ENCODE data around the gene ZSWIM4.
A peak's percentile ranks its signal among the peaks of the same experiment; 100 is the strongest.

Gene ZSWIM4

DNA sequence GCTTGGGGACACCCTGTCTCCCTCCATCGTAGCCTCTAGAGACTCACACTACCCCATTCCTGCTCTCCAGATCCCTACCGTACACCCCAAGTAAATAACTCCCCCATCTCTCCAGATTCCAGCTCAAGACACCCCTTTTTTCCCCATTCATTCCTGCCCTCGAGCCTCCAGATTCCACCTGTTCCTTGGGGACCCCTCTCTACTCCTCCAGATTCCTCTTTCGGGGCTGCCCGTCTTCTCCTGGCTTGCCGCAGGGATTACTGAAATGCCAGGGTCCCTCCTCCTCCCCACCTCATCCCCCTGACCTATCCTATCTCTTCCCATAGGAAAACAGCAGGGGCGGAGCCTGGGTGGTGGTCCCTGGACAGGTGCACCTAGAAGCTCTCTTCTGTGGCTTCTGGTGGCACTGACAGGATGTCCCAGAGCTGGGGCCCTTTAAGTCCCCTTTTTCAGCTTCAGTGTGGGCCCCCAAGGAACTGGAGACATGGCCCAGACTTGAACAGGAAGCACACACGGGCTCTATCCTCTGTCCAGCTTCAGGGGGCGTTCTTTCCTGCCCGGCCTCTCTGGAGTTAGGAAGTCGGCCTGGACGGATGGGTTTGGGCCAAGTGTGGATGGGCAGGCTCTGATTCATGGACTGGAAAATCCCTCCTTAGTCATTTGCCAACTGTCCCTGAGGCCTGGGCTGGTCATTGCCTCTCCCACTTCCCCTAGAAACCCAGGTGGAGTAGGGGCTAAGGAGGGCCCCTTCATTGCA lies 1.2 kb downstream of the ZSWIM4 start:
- H3K36me3 ChIP-seq (ENCODE audit: control insufficient read depth in 1 of 2, insufficient read depth in 2 of 2, low read length in 2 of 2), result peaks cover 0 to 4% of the 10 kb centered on the region in 2 donors
- no peaks in the 10 kb centered on the region for H3K9me3 ChIP-seq (ENCODE audit: control insufficient read depth in 1 of 2, low read length in 2 of 2)
- H3K4me3 ChIP-seq (ENCODE audit: low read depth in 1 of 2, low read length in 2 of 2), result peak overlapping the region; percentile 60 to 78
- peaks cover 12 to 30% of the 10 kb centered on the region in 2 donors for H3K4me1 ChIP-seq (ENCODE audit: control insufficient read depth in 1 of 2, insufficient read depth in 2 of 2, low read length in 2 of 2)
- H3K27me3 ChIP-seq (ENCODE audit: low read depth, low read length), result no peaks in the 10 kb centered on the region
- peak overlapping the region; percentile 72 for H3K27ac ChIP-seq (ENCODE audit: low read length)

DNA sequence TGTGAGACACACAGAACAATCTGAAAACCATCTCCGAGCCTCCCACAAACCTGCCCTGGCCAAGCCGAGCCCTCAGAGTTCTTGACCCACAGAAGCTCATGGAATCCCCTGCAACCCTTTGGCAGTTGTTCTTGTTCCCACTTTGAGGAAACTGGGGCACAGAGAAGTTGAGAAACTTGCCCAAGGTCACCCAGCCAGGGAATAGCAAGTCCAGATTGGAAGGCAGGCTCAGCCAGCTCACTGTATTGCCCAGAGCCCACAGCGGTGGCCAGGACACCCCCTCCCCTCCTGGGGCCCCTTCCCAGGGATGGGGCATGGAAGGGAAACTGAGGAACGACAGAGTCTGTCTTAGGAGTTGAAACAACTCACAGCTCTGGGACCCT lies 1.8 kb downstream of the ZSWIM4 start:
- Histone ChIP-seq H3K36me3 (ENCODE audit: control insufficient read depth in 1 of 2, insufficient read depth in 2 of 2, low read length in 2 of 2) (peaks cover 0 to 4% of the 10 kb centered on the region in 2 donors), H3K4me1 (ENCODE audit: control insufficient read depth in 1 of 2, insufficient read depth in 2 of 2, low read length in 2 of 2) (peaks cover 12 to 30% of the 10 kb centered on the region in 2 donors), H3K9me3 (ENCODE audit: control insufficient read depth in 1 of 2, low read length in 2 of 2) (no peaks in the 10 kb centered on the region), H3K27me3 (ENCODE audit: low read depth, low read length) (no peaks in the 10 kb centered on the region), H3K27ac (ENCODE audit: low read length) (peak overlapping the region; percentile 72), H3K4me3 (ENCODE audit: low read depth in 1 of 2, low read length in 2 of 2) (peak overlapping the region; percentile 60 to 78)

DNA sequence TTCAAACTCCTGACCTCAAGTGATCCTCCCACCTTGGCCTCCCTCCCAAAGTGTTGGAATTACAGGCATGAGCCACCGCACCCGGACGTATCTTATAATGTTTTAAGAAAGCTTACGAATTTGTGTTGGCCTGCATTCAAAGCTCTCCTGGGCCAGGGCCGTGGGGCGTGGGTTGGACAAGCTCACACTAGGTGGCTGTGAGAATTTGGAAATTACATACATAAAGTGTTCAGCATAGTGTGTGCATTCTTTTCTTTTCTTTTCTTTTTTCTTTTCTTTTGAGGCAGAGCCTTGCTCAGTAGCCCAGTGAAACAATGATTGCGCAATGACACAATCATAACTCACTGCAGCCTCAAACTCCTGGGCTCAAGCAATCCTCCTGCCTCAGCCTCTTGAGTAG lies 2.6 kb downstream of the ZSWIM4 start:
- peaks cover 0 to 4% of the 10 kb centered on the region in 2 donors for H3K36me3 ChIP-seq (ENCODE audit: control insufficient read depth in 1 of 2, insufficient read depth in 2 of 2, low read length in 2 of 2)
- peaks cover 12 to 30% of the 10 kb centered on the region in 2 donors for H3K4me1 ChIP-seq (ENCODE audit: control insufficient read depth in 1 of 2, insufficient read depth in 2 of 2, low read length in 2 of 2)
- H3K9me3 ChIP-seq (ENCODE audit: control insufficient read depth in 1 of 2, low read length in 2 of 2), result no peaks in the 10 kb centered on the region
- H3K27me3 ChIP-seq (ENCODE audit: low read depth, low read length), result no peaks in the 10 kb centered on the region
- H3K27ac ChIP-seq (ENCODE audit: low read length), result no peak overlapping the region
- no peak overlapping the region for H3K4me3 ChIP-seq (ENCODE audit: low read depth in 1 of 2, low read length in 2 of 2)

DNA sequence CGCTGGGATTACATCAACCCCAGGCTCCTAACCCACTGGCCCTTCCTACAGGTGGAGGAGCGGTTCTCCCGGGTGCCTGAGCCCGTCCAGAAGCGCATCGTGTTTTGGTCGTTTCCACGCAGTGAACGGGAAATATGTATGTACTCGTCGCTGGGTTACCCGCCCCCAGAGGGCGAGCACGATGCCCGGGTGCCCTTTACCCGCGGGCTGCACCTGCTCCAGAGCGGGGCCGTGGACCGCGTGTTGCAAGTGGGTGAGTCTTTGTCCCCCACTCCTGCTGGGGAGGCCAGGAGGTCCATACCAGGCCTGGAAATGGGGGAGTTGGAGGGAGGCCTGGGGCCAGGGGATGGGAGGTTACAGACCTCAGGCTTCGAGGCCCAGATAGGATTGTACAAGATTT lies 4.4 kb downstream of the ZSWIM4 start:
- no peak overlapping the region for H3K4me3 ChIP-seq (ENCODE audit: low read depth in 1 of 2, low read length in 2 of 2)
- H3K9me3 ChIP-seq (ENCODE audit: control insufficient read depth in 1 of 2, low read length in 2 of 2), result no peaks in the 10 kb centered on the region
- H3K4me1 ChIP-seq (ENCODE audit: control insufficient read depth in 1 of 2, insufficient read depth in 2 of 2, low read length in 2 of 2), result peaks cover 8 to 22% of the 10 kb centered on the region in 2 donors
- no peak overlapping the region for H3K27ac ChIP-seq (ENCODE audit: low read length)
- peaks cover 0 to 3% of the 10 kb centered on the region in 2 donors for H3K36me3 ChIP-seq (ENCODE audit: control insufficient read depth in 1 of 2, insufficient read depth in 2 of 2, low read length in 2 of 2)
- no peaks in the 10 kb centered on the region for H3K27me3 ChIP-seq (ENCODE audit: low read depth, low read length)

DNA sequence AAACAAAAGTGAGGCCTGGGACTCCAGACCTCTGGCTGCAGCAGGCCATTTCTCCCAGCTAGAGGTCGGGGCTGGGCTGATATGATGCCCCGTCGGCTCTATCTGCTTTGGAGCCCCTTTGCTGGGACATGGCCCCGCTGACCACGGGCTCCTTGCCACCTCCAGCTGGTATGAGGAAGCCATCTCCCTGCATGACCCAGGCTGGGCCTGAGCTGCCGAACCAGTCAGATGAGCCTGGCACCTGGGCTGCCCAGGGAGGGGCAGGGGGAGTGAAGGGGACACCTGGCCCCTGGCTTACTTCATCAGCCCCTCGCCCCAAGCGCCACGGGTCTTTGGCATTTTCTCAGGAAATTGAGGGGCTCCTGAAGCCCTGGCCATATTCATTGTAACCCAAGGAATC lies 7.8 kb downstream of the ZSWIM4 start:
- H3K27me3 ChIP-seq (ENCODE audit: low read depth, low read length), result no peaks in the 10 kb centered on the region
- no peaks in the 10 kb centered on the region for H3K9me3 ChIP-seq (ENCODE audit: control insufficient read depth in 1 of 2, low read length in 2 of 2)
- peaks cover 0 to 6% of the 10 kb centered on the region in 2 donors for H3K4me1 ChIP-seq (ENCODE audit: control insufficient read depth in 1 of 2, insufficient read depth in 2 of 2, low read length in 2 of 2)
- H3K4me3 ChIP-seq (ENCODE audit: low read depth in 1 of 2, low read length in 2 of 2), result no peak overlapping the region
- H3K27ac ChIP-seq (ENCODE audit: low read length), result no peak overlapping the region
- H3K36me3 ChIP-seq (ENCODE audit: control insufficient read depth in 1 of 2, insufficient read depth in 2 of 2, low read length in 2 of 2), result no peaks in the 10 kb centered on the region

DNA sequence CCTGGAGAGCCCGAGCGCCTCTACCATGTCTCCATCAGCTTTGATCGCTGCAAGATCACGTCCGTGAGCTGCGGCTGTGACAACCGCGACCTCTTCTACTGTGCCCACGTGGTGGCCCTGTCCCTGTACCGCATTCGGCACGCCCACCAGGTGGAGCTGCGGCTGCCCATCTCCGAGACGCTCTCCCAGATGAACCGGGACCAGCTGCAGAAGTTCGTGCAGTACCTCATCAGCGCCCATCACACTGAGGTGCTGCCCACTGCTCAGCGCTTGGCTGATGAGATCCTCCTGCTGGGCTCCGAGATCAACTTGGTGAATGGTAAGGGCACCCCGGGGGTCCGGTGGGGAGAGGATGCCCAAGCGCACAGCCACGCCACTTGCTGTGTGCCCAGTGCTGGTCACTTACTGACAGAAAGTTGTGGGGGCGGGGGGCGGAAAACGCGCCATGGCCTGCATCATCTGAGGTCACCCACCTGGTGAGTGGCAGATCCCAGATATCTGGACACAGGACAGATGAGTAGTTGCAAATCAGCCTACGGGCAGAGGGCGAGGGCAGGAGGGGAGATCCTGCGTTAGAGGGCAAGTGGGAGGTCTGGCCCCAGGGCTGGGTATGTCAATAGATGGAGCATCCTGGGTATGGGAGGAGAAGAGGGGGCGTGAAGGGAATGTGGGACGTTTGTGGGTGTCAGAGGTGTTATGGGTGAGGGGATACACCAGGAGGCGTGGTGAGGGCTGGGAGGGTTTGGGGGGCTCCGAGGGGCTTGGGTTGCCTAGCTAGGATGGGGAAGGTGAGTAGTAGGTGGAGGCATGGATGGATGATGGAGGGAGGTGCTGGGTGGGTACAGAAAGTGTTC lies 9.8 kb downstream of the ZSWIM4 start:
- Histone ChIP-seq H3K36me3 (ENCODE audit: control insufficient read depth in 1 of 2, insufficient read depth in 2 of 2, low read length in 2 of 2) (peaks cover 0 to 10% of the 10 kb centered on the region in 2 donors), H3K27ac (ENCODE audit: low read length) (no peak overlapping the region), H3K4me1 (ENCODE audit: control insufficient read depth in 1 of 2, insufficient read depth in 2 of 2, low read length in 2 of 2) (peaks cover 0 to 6% of the 10 kb centered on the region in 2 donors), H3K27me3 (ENCODE audit: low read depth, low read length) (no peaks in the 10 kb centered on the region), H3K4me3 (ENCODE audit: low read depth in 1 of 2, low read length in 2 of 2) (no peak overlapping the region), H3K9me3 (ENCODE audit: control insufficient read depth in 1 of 2, low read length in 2 of 2) (no peaks in the 10 kb centered on the region)

DNA sequence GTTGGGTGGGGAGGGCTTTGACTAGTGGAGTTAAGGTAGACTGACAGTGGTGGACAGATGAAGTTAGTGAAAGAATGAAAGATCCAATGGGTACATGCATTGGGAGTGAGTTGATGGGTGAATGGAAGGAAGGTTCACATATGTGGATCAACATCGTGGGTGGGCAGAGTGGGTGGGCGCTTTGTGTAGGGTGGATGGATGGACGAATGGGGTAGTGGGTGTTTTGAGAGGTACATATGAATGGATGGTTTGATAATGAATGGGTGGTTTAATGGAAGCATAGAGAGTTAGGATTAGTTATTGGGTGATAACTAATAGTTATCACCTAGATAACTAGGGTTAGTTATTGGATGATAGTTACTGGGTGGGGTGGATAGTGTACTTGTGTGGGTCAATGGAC lies 11.5 kb downstream of the ZSWIM4 start:
- Histone ChIP-seq H3K36me3 (ENCODE audit: control insufficient read depth in 1 of 2, insufficient read depth in 2 of 2, low read length in 2 of 2) (peaks cover 0 to 10% of the 10 kb centered on the region in 2 donors), H3K27me3 (ENCODE audit: low read depth, low read length) (no peaks in the 10 kb centered on the region), H3K27ac (ENCODE audit: low read length) (no peak overlapping the region), H3K4me3 (ENCODE audit: low read depth in 1 of 2, low read length in 2 of 2) (no peak overlapping the region), H3K4me1 (ENCODE audit: control insufficient read depth in 1 of 2, insufficient read depth in 2 of 2, low read length in 2 of 2) (peaks cover 0 to 6% of the 10 kb centered on the region in 2 donors), H3K9me3 (ENCODE audit: control insufficient read depth in 1 of 2, low read length in 2 of 2) (no peaks in the 10 kb centered on the region)

DNA sequence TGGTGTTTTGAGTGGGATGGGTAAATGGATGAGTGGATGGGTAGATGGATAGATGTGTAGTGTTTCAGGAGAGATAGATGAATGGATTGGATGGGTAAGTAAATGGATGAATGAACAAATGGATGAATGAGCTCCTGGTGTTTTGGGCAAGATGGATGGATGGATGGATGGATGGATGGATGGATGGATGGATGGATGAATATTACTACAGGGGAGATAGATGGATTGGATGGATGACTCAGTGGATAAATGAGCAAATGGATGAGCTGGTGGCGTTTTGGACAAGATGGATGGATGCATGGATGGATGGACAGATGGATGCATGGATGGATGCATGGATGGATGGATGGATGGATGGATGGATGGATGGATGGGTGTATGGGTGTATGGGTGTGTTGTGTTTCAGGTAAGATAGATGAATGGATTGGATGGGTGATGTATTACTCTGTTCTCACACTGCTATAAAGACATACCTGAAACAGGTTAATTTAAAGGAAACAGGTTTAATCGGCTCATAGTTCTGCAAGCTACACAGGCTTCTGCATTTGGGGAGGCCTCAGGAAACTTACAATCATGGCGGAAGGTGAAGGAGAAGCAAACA lies 12.3 kb downstream of the ZSWIM4 start:
- peaks cover 0 to 10% of the 10 kb centered on the region in 2 donors for H3K36me3 ChIP-seq (ENCODE audit: control insufficient read depth in 1 of 2, insufficient read depth in 2 of 2, low read length in 2 of 2)
- no peak overlapping the region for H3K4me3 ChIP-seq (ENCODE audit: low read depth in 1 of 2, low read length in 2 of 2)
- H3K9me3 ChIP-seq (ENCODE audit: control insufficient read depth in 1 of 2, low read length in 2 of 2), result no peaks in the 10 kb centered on the region
- H3K27ac ChIP-seq (ENCODE audit: low read length), result no peak overlapping the region
- H3K27me3 ChIP-seq (ENCODE audit: low read depth, low read length), result no peaks in the 10 kb centered on the region
- H3K4me1 ChIP-seq (ENCODE audit: control insufficient read depth in 1 of 2, insufficient read depth in 2 of 2, low read length in 2 of 2), result peaks cover 0 to 6% of the 10 kb centered on the region in 2 donors

DNA sequence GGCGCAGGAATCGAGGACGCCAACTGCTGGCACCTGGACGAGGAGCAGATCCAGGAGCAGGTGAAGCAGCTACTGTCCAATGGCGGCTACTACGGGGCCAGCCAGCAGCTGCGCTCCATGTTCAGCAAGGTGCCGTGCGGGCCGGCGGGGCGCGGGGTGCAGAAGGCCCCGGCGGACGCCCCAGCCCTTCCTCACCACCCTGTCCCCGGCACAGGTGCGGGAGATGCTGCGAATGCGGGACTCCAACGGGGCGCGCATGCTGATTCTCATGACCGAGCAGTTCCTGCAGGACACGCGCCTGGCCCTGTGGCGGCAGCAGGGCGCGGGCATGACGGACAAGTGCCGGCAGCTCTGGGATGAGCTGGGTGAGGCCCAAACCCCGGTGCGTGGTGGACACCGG lies 13.6 kb downstream of the ZSWIM4 start:
- Histone ChIP-seq H3K27me3 (ENCODE audit: low read depth, low read length) (no peaks in the 10 kb centered on the region), H3K4me3 (ENCODE audit: low read depth in 1 of 2, low read length in 2 of 2) (no peak overlapping the region), H3K36me3 (ENCODE audit: control insufficient read depth in 1 of 2, insufficient read depth in 2 of 2, low read length in 2 of 2) (peaks cover 0 to 15% of the 10 kb centered on the region in 2 donors), H3K27ac (ENCODE audit: low read length) (no peak overlapping the region), H3K9me3 (ENCODE audit: control insufficient read depth in 1 of 2, low read length in 2 of 2) (no peaks in the 10 kb centered on the region), H3K4me1 (ENCODE audit: control insufficient read depth in 1 of 2, insufficient read depth in 2 of 2, low read length in 2 of 2) (peaks cover 0 to 6% of the 10 kb centered on the region in 2 donors)

DNA sequence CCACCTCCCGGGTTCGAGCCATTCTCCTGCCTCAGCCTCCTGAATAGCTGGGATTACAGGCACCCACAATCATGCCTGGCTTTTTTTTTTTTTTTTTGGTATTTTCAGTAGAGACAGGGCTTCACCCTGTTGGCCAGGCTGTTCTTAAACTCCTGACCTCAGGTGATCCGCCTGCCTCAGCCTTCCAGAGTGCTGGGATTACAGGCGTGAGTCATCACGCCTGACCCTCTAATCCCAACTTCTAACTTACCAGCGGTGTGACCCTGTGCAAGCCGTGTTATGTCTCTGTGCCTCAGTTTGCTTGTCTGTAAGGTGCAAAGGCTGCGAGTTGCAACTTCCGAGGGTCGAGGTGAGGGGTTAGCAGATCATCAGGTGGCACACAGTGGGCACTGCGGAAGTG lies 17.3 kb downstream of the ZSWIM4 start:
- Histone ChIP-seq H3K4me1 (ENCODE audit: control insufficient read depth in 1 of 2, insufficient read depth in 2 of 2, low read length in 2 of 2) (peaks cover 0 to 5% of the 10 kb centered on the region in 2 donors), H3K9me3 (ENCODE audit: control insufficient read depth in 1 of 2, low read length in 2 of 2) (no peaks in the 10 kb centered on the region), H3K27ac (ENCODE audit: low read length) (no peak overlapping the region), H3K36me3 (ENCODE audit: control insufficient read depth in 1 of 2, insufficient read depth in 2 of 2, low read length in 2 of 2) (peaks cover 0 to 19% of the 10 kb centered on the region in 2 donors), H3K4me3 (ENCODE audit: low read depth in 1 of 2, low read length in 2 of 2) (no peak overlapping the region), H3K27me3 (ENCODE audit: low read depth, low read length) (no peaks in the 10 kb centered on the region)

DNA sequence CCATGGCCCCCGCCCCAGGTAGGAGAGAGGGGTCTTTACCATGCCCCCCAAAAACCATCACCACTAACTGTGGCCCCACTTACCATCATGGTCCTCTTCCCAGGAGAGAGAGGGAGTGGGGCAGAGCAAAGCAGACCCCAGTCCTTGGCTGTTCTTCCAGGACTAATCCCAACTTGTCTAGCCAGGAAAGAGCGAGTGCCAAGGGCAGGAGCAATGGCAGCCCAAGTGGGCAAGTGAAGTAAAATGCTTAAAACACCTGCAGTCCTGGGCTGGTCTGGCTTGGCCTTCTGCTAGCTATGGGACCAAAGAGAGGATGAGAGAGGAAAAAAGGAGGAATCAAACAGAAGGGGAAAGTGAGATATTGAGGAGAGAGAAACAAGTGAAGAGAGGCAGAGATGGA lies 17.9 kb downstream of the ZSWIM4 start:
- H3K36me3 ChIP-seq (ENCODE audit: control insufficient read depth in 1 of 2, insufficient read depth in 2 of 2, low read length in 2 of 2), result peaks cover 0 to 19% of the 10 kb centered on the region in 2 donors

More for the DNA sequence above, 17.9 kb downstream of the ZSWIM4 start:
- Histone ChIP-seq H3K27ac (ENCODE audit: low read length) (no peak overlapping the region), H3K4me3 (ENCODE audit: low read depth in 1 of 2, low read length in 2 of 2) (no peak overlapping the region), H3K4me1 (ENCODE audit: control insufficient read depth in 1 of 2, insufficient read depth in 2 of 2, low read length in 2 of 2) (peaks cover 0 to 7% of the 10 kb centered on the region in 2 donors), H3K9me3 (ENCODE audit: control insufficient read depth in 1 of 2, low read length in 2 of 2) (no peaks in the 10 kb centered on the region), H3K27me3 (ENCODE audit: low read depth, low read length) (no peaks in the 10 kb centered on the region)

Measured in muscle layer of duodenum (tissue), 2 donors.